RWPE2 (cell line): ENCODE data around the gene BBS1.
A peak's percentile ranks its signal among the peaks of the same experiment; 100 is the strongest.

Experiments used
- ATAC-seq: fragments of 200-7000 bp; cut with Tn5 transposase; 3 replicates; pipeline ENCODE4 v1.9.1; 2021; ENCODE audit warnings: low read depth
- DNase-seq: peaks from one replicate; pipeline ENCODE4 v3.0.0-alpha.2; 2020; ENCODE audit warnings: low spot score
- H3K27ac ChIP-seq: fragments of 450-650 bp; 2 replicates; pipeline ENCODE4 v1.5.1; 2017; ENCODE audit warnings: mild to moderate bottlenecking; ENCODE audit not compliant: poor library complexity, severe bottlenecking
- H3K27me3 ChIP-seq: fragments of 250-450 bp; sonication (Bioruptor Pico); 2 replicates; pipeline ENCODE4 v1.5.1; 2021; ENCODE audit warnings: mild to moderate bottlenecking, moderate library complexity; ENCODE audit not compliant: insufficient read depth, poor library complexity, severe bottlenecking
- H3K36me3 ChIP-seq: fragments of 250-450 bp; sonication (Bioruptor Pico); 2 replicates; pipeline ENCODE4 v1.5.1; 2020; ENCODE audit warnings: low read depth, mild to moderate bottlenecking, moderate library complexity
- H3K4me1 ChIP-seq: fragments of 250-450 bp; sonication (Bioruptor Pico); 2 replicates; pipeline ENCODE4 v1.5.1; 2021; ENCODE audit warnings: mild to moderate bottlenecking, moderate library complexity; ENCODE audit not compliant: insufficient read depth, poor library complexity, severe bottlenecking
- H3K4me3 ChIP-seq: fragments of 250-450 bp; sonication (Bioruptor Pico); 2 replicates; pipeline ENCODE4 v1.5.1; 2021; ENCODE audit warnings: mild to moderate bottlenecking, moderate library complexity; ENCODE audit not compliant: severe bottlenecking
- H3K9me3 ChIP-seq: fragments of 250-450 bp; sonication (Bioruptor Pico); 2 replicates; pipeline ENCODE4 v1.5.1; 2021; ENCODE audit warnings: mild to moderate bottlenecking, moderate library complexity; ENCODE audit not compliant: severe bottlenecking
- CTCF ChIP-seq: fragments of 450-650 bp; IDR thresholded peaks from one replicate; pipeline ENCODE4 v1.5.1; 2017; ENCODE audit warnings: mild to moderate bottlenecking, moderate library complexity; ENCODE audit not compliant: poor library complexity, severe bottlenecking

Gene BBS1

GRCh38 chr11:66480117-66480938 is 30.1 kb upstream of the BBS1 start, which contains the start of gene DPP3:
Gene DPP3, plus strand, starts transcription at chr11:66480434. Its CDS starts 1,767 bp downstream, at chr11:66482201.
- Histone ChIP-seq H3K9me3 (no peaks in the 10 kb centered on the region), H3K27me3 (no peaks in the 10 kb centered on the region), H3K4me1 (no peaks in the 10 kb centered on the region), H3K36me3 (peaks cover 4% of the 10 kb centered on the region; the same call in 1 of the 2 replicates), H3K4me3 (peak within 1 kb of the TSS; percentile 48), H3K27ac (peak within 1 kb of the TSS; percentile 78)
- peak; percentile 86 for ATAC-seq
- TF ChIP-seq CTCF = no peak
- peak; percentile 96 for DNase-seq

DNA sequence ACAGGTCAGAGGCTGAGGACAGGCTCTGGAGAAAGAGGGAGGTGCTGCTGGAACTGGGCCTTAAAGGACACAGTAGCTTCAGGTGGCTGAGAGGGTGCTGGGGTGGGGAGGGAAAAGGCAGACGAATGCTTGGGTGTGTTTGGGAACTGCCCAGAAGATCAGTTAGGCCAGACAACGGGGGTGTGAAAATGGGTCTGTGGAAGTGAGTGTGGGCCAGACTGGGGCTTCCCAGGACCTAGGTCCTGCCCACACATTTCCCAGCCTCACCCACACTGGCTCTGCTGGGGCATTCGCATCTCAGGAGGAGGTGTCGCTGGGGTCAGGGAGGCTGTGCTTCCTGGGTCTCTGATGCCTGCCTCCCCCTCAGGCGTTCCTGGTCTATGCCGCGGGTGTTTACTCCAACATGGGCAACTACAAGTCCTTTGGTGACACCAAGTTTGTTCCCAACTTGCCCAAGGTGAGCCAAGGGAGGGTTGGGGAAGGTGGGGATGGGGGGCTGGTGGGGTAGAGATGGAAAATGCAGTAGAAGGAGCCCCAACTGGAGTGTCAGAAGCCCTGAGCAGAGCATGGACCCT is 25.5 kb upstream of the BBS1 start:
- no peak overlapping the region for H3K4me3 ChIP-seq
- H3K27me3 ChIP-seq = no peaks in the 10 kb centered on the region
- TF ChIP-seq CTCF = no peak
- no peak for ATAC-seq
- H3K9me3 ChIP-seq = no peaks in the 10 kb centered on the region
- no peak for DNase-seq
- H3K4me1 ChIP-seq = no peaks in the 10 kb centered on the region
- peaks cover 4% of the 10 kb centered on the region; the same call in 1 of the 2 replicates for H3K36me3 ChIP-seq
- no peak overlapping the region for H3K27ac ChIP-seq

DNA sequence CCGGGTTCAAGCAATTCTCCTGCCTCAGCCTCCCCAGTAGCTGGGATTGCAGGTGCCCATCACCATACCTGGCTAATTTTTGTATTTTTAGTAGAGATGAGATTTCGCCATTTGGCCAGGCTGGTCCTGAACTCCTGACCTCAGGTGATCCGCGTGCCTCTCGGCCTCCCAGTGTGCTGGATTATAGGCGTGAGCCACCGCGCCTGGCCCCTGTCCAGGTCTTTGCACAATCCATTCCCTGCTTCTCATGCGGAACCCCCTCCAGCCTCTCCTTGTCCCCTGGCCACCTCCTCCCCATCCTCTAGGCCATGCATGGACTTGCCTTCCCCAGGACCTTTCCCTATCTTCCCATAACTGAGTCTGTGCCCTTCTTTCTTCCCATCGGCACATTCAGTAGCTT is 21.5 kb upstream of the BBS1 start:
- no peak for ATAC-seq
- Histone ChIP-seq H3K27me3 (no peaks in the 10 kb centered on the region), H3K27ac (no peak overlapping the region), H3K4me3 (no peak overlapping the region), H3K9me3 (no peaks in the 10 kb centered on the region), H3K36me3 (peaks cover 4% of the 10 kb centered on the region; the same call in 1 of the 2 replicates), H3K4me1 (no peaks in the 10 kb centered on the region)
- DNase-seq = no peak
- no peak for TF ChIP-seq CTCF

- no peak overlapping the region for H3K27ac ChIP-seq
- DNase-seq (no peak), ATAC-seq (no peak)
- H3K36me3 ChIP-seq = peaks cover 4% of the 10 kb centered on the region; the same call in 1 of the 2 replicates
- H3K27me3 ChIP-seq = no peaks in the 10 kb centered on the region
- TF ChIP-seq CTCF = no peak
- H3K9me3 ChIP-seq = no peaks in the 10 kb centered on the region
- no peak overlapping the region for H3K4me3 ChIP-seq
- no peaks in the 10 kb centered on the region for H3K4me1 ChIP-seq
Measured at GRCh38 chr11:66489636-66490035, 20.8 kb upstream of the BBS1 start.
